ENCODE results near the gene GDF2. TPM values are rescaled to one million over a fixed set of nuclear protein-coding genes. Genes with fewer than 3 reads are reported as not detected.

The GDF2 gene
- total RNA-seq, 2 experiments from 2014 or later = not detected

- Mint-ChIP-seq H3K27me3 (ENCODE audit: low read depth) (no peaks in the 10 kb centered on the region), H3K4me1 (ENCODE audit: low read depth) (no peaks in the 10 kb centered on the region), H3K36me3 (ENCODE audit: low read depth) (no peaks in the 10 kb centered on the region), H3K4me3 (no peak overlapping the region), H3K27ac (no peak overlapping the region), H3K9me3 (no peaks in the 10 kb centered on the region)
- CTCF ChIA-PET = no interaction called here
- no peak for DNase-seq
- intact Hi-C loops (cut with micrococcal nuclease) = no loop called here
These were observed 7.6 kb downstream of the GDF2 start for GRCh38 chr10:47329855-47330254.

GRCh38 chr10:47330366-47330765 is 8.1 kb downstream of the GDF2 start:
- intact Hi-C loops (cut with micrococcal nuclease) = no loop called here
- Mint-ChIP-seq H3K9me3 (no peaks in the 10 kb centered on the region), H3K4me3 (no peak overlapping the region), H3K27me3 (ENCODE audit: low read depth) (no peaks in the 10 kb centered on the region), H3K36me3 (ENCODE audit: low read depth) (no peaks in the 10 kb centered on the region), H3K4me1 (ENCODE audit: low read depth) (no peaks in the 10 kb centered on the region), H3K27ac (no peak overlapping the region)
- no peak for DNase-seq
- CTCF ChIA-PET = no interaction called here

GRCh38 chr10:47330804-47331203 is 8.6 kb downstream of the GDF2 start:
- Mint-ChIP-seq H3K4me1 (ENCODE audit: low read depth) (no peaks in the 10 kb centered on the region), H3K9me3 (no peaks in the 10 kb centered on the region), H3K27me3 (ENCODE audit: low read depth) (no peaks in the 10 kb centered on the region), H3K27ac (no peak overlapping the region), H3K36me3 (ENCODE audit: low read depth) (no peaks in the 10 kb centered on the region), H3K4me3 (no peak overlapping the region)
- no peak for DNase-seq
- CTCF ChIA-PET = interaction anchor here (1.4 kb wide), 1 partner anchor 10 kb away, joined by 5 read pairs; no protein-coding TSS in a partner anchor
- intact Hi-C loops (cut with micrococcal nuclease) = no loop called here

- Mint-ChIP-seq H3K9me3 (no peaks in the 10 kb centered on the region), H3K4me3 (no peak overlapping the region), H3K4me1 (ENCODE audit: low read depth) (no peaks in the 10 kb centered on the region), H3K27ac (no peak overlapping the region), H3K27me3 (ENCODE audit: low read depth) (no peaks in the 10 kb centered on the region), H3K36me3 (ENCODE audit: low read depth) (no peaks in the 10 kb centered on the region)
- CTCF ChIA-PET = interaction anchor here (0.9 to 1.4 kb wide), 3 partner anchors 9 to 307 kb away, joined by 3 to 5 read pairs (median 3); no protein-coding TSS in a partner anchor
- intact Hi-C loops (cut with micrococcal nuclease) = no loop called here
- no peak for DNase-seq
These were observed 9.2 kb downstream of the GDF2 start for GRCh38 chr10:47331491-47331890.

DNA sequence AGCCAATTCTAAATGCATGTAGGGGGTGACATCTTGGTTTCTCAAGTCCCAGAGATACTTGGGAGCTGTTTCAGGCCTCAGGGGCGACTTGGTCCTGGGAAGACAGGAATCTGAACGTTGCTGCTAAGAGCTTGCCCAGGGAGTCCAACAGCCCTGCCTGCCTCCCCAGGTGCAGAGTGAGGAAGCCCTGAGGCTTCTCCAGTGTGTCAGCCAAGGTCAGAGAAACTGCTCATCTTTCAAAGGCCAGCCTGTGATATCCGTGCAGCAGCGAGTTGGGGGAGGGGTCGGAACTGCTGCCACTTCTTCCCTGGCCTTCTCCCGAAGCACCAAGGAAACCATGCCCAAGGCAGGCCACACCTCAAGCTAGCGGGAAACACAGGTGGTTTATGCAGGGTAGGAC is 9.7 kb downstream of the GDF2 start:
- Mint-ChIP-seq H3K4me3 (no peak overlapping the region), H3K27ac (no peak overlapping the region), H3K27me3 (ENCODE audit: low read depth) (no peaks in the 10 kb centered on the region), H3K9me3 (no peaks in the 10 kb centered on the region), H3K36me3 (ENCODE audit: low read depth) (no peaks in the 10 kb centered on the region), H3K4me1 (ENCODE audit: low read depth) (no peaks in the 10 kb centered on the region)
- CTCF ChIA-PET = interaction anchor here (0.9 to 1.4 kb wide), 3 partner anchors 9 to 307 kb away, joined by 3 to 5 read pairs (median 3); no protein-coding TSS in a partner anchor
- intact Hi-C loops (cut with micrococcal nuclease) = no loop called here
- no peak for DNase-seq

DNA sequence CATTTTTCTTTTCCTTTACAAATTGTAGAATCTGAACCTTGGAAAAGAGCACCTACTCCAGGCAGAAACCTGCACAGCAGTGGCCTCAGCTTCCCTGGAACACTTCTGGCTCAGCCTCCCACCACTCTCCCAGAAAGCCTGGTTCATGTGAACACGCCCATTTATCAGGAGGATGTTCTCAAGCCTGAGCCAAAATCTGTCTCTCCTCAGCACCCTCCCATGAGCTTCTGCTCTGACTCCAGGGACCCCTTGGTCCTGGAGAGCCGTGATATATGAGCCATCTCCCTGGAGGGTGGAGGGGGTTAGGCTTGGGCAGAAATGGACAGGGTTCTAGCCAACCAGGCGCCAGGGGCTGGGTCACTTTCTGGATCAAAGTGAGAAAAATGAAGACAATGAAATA is 10.1 kb downstream of the GDF2 start:
- Mint-ChIP-seq H3K36me3 (ENCODE audit: low read depth) (no peaks in the 10 kb centered on the region), H3K27ac (no peak overlapping the region), H3K4me3 (no peak overlapping the region), H3K9me3 (no peaks in the 10 kb centered on the region), H3K4me1 (ENCODE audit: low read depth) (no peaks in the 10 kb centered on the region), H3K27me3 (ENCODE audit: low read depth) (no peaks in the 10 kb centered on the region)
- no peak for DNase-seq
- CTCF ChIA-PET = interaction anchor here (0.9 to 1.4 kb wide), 3 partner anchors 8 to 307 kb away, joined by 3 to 5 read pairs (median 3); no protein-coding TSS in a partner anchor
- intact Hi-C loops (cut with micrococcal nuclease) = no loop called here

DNA sequence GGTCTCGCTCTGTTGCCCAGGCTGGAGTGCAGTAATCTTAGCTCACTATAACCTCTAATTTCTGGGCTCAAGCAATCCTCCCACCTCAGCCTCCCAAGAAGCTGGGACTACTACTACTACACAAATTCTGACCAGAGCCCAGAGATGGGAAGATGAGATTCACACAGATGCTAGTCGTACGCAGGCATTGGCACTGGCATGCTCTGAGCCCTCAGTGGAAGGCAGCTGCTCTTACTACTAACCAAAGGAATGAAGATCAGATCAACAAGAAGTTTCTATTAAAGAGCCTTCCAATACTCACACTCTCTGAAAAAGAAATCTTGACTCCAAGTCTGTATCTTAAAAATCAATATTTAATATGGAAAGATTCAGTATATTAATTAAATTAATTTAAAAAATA is 10.7 kb downstream of the GDF2 start:
- Mint-ChIP-seq H3K4me3 (no peak overlapping the region), H3K27me3 (ENCODE audit: low read depth) (no peaks in the 10 kb centered on the region), H3K9me3 (no peaks in the 10 kb centered on the region), H3K36me3 (ENCODE audit: low read depth) (no peaks in the 10 kb centered on the region), H3K27ac (no peak overlapping the region), H3K4me1 (ENCODE audit: low read depth) (no peaks in the 10 kb centered on the region)
- intact Hi-C loops (cut with micrococcal nuclease) = no loop called here
- CTCF ChIA-PET = interaction anchor here (0.8 kb wide), 1 partner anchor 11 kb away, joined by 3 read pairs; the partner anchor contains the start of gene GDF2
- DNase-seq = no peak

DNA sequence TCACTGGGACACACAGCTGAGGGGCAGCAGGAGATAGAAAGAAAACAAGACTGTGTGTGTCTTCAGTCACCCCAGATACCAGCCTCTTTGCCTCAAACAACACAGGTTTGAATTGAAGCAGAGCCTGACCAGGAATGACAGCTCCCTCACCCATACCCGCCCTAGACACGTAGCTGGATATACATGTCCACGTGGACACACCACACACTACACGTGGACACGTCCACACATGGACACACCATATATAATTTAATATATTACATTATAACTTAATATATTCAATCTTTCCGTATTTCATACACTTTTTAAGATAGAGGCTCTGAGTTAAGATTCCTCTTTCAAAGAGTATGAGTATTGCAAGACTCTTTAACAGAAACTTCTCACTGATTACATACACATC is 11.3 kb downstream of the GDF2 start:
- Mint-ChIP-seq H3K9me3 (no peaks in the 10 kb centered on the region), H3K27me3 (ENCODE audit: low read depth) (no peaks in the 10 kb centered on the region), H3K4me3 (no peak overlapping the region), H3K27ac (no peak overlapping the region), H3K36me3 (ENCODE audit: low read depth) (no peaks in the 10 kb centered on the region), H3K4me1 (ENCODE audit: low read depth) (no peaks in the 10 kb centered on the region)
- no peak for DNase-seq
- intact Hi-C loops (cut with micrococcal nuclease) = no loop called here
- CTCF ChIA-PET = interaction anchor here (0.8 kb wide), 1 partner anchor 12 kb away, joined by 3 read pairs; the partner anchor contains the start of gene GDF2

- H3K27ac Mint-ChIP-seq = no peak overlapping the region
- H3K4me3 Mint-ChIP-seq = no peak overlapping the region
- no peaks in the 10 kb centered on the region for H3K27me3 Mint-ChIP-seq (ENCODE audit: low read depth)
- H3K36me3 Mint-ChIP-seq (ENCODE audit: low read depth) = no peaks in the 10 kb centered on the region
- H3K9me3 Mint-ChIP-seq = no peaks in the 10 kb centered on the region
- intact Hi-C loops (cut with micrococcal nuclease) = no loop called here
- H3K4me1 Mint-ChIP-seq (ENCODE audit: low read depth) = no peaks in the 10 kb centered on the region
- CTCF ChIA-PET = no interaction called here
- DNase-seq = no peak
These were observed 12.4 kb downstream of the GDF2 start for GRCh38 chr10:47334466-47335295.

DNA sequence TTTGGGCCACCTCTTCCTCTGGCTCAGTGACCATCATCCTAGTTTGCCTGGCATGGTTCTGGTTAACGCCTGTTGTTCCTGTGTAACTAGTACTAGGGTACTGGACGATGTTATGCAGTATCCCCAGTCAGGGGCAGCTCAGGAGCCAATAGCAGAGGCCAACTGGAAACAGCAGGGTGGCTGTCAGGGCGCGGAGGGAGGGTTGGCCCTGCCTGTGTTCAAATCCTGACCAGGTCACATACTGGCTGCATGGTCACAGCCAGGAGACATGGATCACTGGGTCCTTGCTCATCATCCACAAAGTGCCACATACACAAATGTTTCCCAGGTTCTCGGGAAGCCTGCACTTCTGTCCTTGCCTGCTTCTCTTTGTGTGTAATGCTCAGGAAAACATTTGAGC is 13.7 kb downstream of the GDF2 start:
- Mint-ChIP-seq H3K36me3 (ENCODE audit: low read depth) (no peaks in the 10 kb centered on the region), H3K4me1 (ENCODE audit: low read depth) (no peaks in the 10 kb centered on the region), H3K27me3 (ENCODE audit: low read depth) (peaks cover 4% of the 10 kb centered on the region), H3K4me3 (no peak overlapping the region), H3K9me3 (no peaks in the 10 kb centered on the region), H3K27ac (no peak overlapping the region)
- intact Hi-C loops (cut with micrococcal nuclease) = no loop called here
- no peak for DNase-seq
- CTCF ChIA-PET = no interaction called here

GRCh38 chr10:47336387-47337134 is 14.3 kb downstream of the GDF2 start:
- H3K4me3 Mint-ChIP-seq = no peak overlapping the region
- intact Hi-C loops (cut with micrococcal nuclease) = no loop called here
- H3K27me3 Mint-ChIP-seq (ENCODE audit: low read depth) = peaks cover 4% of the 10 kb centered on the region
- H3K4me1 Mint-ChIP-seq (ENCODE audit: low read depth) = no peaks in the 10 kb centered on the region
- DNase-seq = no peak
- CTCF ChIA-PET = interaction anchor here (1.2 to 1.3 kb wide), 2 partner anchors 24 to 289 kb away, joined by 4 read pairs; no protein-coding TSS in a partner anchor
- no peaks in the 10 kb centered on the region for H3K9me3 Mint-ChIP-seq
- H3K27ac Mint-ChIP-seq = no peak overlapping the region
- no peaks in the 10 kb centered on the region for H3K36me3 Mint-ChIP-seq (ENCODE audit: low read depth)

- Mint-ChIP-seq H3K4me1 (ENCODE audit: low read depth) (no peaks in the 10 kb centered on the region), H3K4me3 (no peak overlapping the region), H3K36me3 (ENCODE audit: low read depth) (no peaks in the 10 kb centered on the region), H3K9me3 (no peaks in the 10 kb centered on the region), H3K27ac (no peak overlapping the region), H3K27me3 (ENCODE audit: low read depth) (peaks cover 4% of the 10 kb centered on the region)
- CTCF ChIA-PET = interaction anchor here (0.5 to 1.3 kb wide), 3 partner anchors 24 to 290 kb away, joined by 3 to 4 read pairs (median 4); no protein-coding TSS in a partner anchor
- DNase-seq = no peak
- intact Hi-C loops (cut with micrococcal nuclease) = no loop called here
These were observed 15.1 kb downstream of the GDF2 start for GRCh38 chr10:47337310-47337709.

Measured in activated naive CD4-positive, alpha-beta T cell treated with anti-CD3 and anti-CD28 coated beads for 36 hours (primary cell).